Left cardiac atrium (tissue), 4 donors: ENCODE data around the gene RMND5B. TPM values are rescaled to one million over a fixed set of nuclear protein-coding genes. Genes with fewer than 3 reads are reported as not detected.
"Not testable (repeated sequence)": the region's sequence is repeated elsewhere in the genome, so short reads cannot be mapped to it uniquely, and the experiment has no call there.

Experiments used
- ATAC-seq, 2 donors: fragments of 200-7000 bp; cut with Tn5 transposase; one replicate each; pipeline ENCODE4 v1.9.1; 2020; ENCODE audit warnings: mild to moderate bottlenecking in 2 of 2, moderate library complexity in 2 of 2
- DNase-seq: peaks from one replicate; pipeline ENCODE4 v3.0.0-alpha.2; 2020
- intact Hi-C, 2 donors: fragments of 100-400 bp; cut with DNase I; formaldehyde crosslinking; loops; one replicate each; pipeline versions ENCODE4 v1.14.1 to v1.15.1; 2022 to 2023
- long read RNA-seq: library from polyadenylated mRNA; unstranded; transcript quantifications from one replicate; pipeline ENCODE4 v2.0.0, GENCODE V29; 2021
- total RNA-seq, 2 donors: library from RNA; stranded (reverse); fragmentation: NEBNext Ultra II Directional; extraction: Animal tissue kit (Norgen Biotek cat#: 25700); gene quantifications; one replicate each; pipeline ENCODE4 v1.2.1, GENCODE V29; 2021
- donor health status: DM: no; HTN: yes; CAD: no.
- donor health status: DM: no; HTN: yes; CAD: no; lungs with severe emphysema.
- donor health status: DM: yes; HTN: yes; CAD: no.
- donor health status: Dilated cardiomyopathy.

The RMND5B gene
- 10 to 100 TPM; 35.4 TPM for total RNA-seq
- long read RNA-seq, full-length matches to known transcripts = 37 of 69 reads
- long read RNA-seq, partial matches to known transcripts = 11 of 69 reads
- long read RNA-seq, other reads (novel, unspliced or antisense) = 21 of 69 reads

- peak; percentile 98 for ATAC-seq
- intact Hi-C loops = no loop called here
- peak; percentile 88 for DNase-seq
Measured at GRCh38 chr5:178130576-178131445, at the start of gene RMND5B. Gene RMND5B (plus strand): TSS chr5:178131014. CDS start chr5:178138120, 7,106 bp downstream.

GRCh38 chr5:178081571-178082243, 49.1 kb upstream of the RMND5B start:
- intact Hi-C loops = no loop called here
- ATAC-seq (no peak), DNase-seq (no peak)

- intact Hi-C loops = no loop called here
- ATAC-seq (no peak), DNase-seq (no peak)
Measured at GRCh38 chr5:178083922-178084321, 46.9 kb upstream of the RMND5B start.

GRCh38 chr5:178085316-178085715, 45.5 kb upstream of the RMND5B start:
- DNase-seq = no peak
- ATAC-seq = no peak
- intact Hi-C loops = no loop called here

- intact Hi-C loops = no loop called here
- ATAC-seq = no peak
Measured at GRCh38 chr5:178086266-178086665, 44.5 kb upstream of the RMND5B start.

GRCh38 chr5:178087199-178087598, 43.6 kb upstream of the RMND5B start:
- DNase-seq, ATAC-seq, intact Hi-C loops: not testable (repeated sequence)

More at GRCh38 chr5:178086266-178086665, 44.5 kb upstream of the RMND5B start:
- DNase-seq = no peak

GRCh38 chr5:178090856-178091255, 40.0 kb upstream of the RMND5B start:
- no peak for ATAC-seq
- intact Hi-C loops = no loop called here
- DNase-seq = no peak

- DNase-seq (no peak), ATAC-seq (no peak)
- intact Hi-C loops = no loop called here
Measured at GRCh38 chr5:178093134-178093533, 37.7 kb upstream of the RMND5B start.

GRCh38 chr5:178094345-178094744, 36.5 kb upstream of the RMND5B start:
- DNase-seq = no peak

GRCh38 chr5:178098685-178099084, 32.1 kb upstream of the RMND5B start:
- no peak for ATAC-seq
- intact Hi-C loops = no loop called here

More at GRCh38 chr5:178094345-178094744, 36.5 kb upstream of the RMND5B start:
- ATAC-seq = no peak
- intact Hi-C loops = no loop called here

GRCh38 chr5:178103612-178104011, 27.2 kb upstream of the RMND5B start:
- no peak for DNase-seq
- intact Hi-C loops = no loop called here
- ATAC-seq = no peak

More at GRCh38 chr5:178098685-178099084, 32.1 kb upstream of the RMND5B start:
- no peak for DNase-seq

- ATAC-seq (no peak), DNase-seq (no peak)
- intact Hi-C loops = no loop called here
Measured at GRCh38 chr5:178104492-178104891, 26.3 kb upstream of the RMND5B start.

- intact Hi-C loops = no loop called here
- DNase-seq (no peak), ATAC-seq (no peak)
Measured at GRCh38 chr5:178106086-178106485, 24.7 kb upstream of the RMND5B start.

GRCh38 chr5:178106556-178107239, 24.1 kb upstream of the RMND5B start:
- ATAC-seq = no peak
- no peak for DNase-seq
- intact Hi-C loops = no loop called here

GRCh38 chr5:178107756-178108310, 23.0 kb upstream of the RMND5B start:
- no peak for ATAC-seq

GRCh38 chr5:178108446-178108845, 22.4 kb upstream of the RMND5B start:
- ATAC-seq = no peak
- no peak for DNase-seq
- intact Hi-C loops = no loop called here

More at GRCh38 chr5:178107756-178108310, 23.0 kb upstream of the RMND5B start:
- DNase-seq = no peak
- intact Hi-C loops = no loop called here

GRCh38 chr5:178108966-178109365, 21.8 kb upstream of the RMND5B start:
- DNase-seq (no peak), ATAC-seq (no peak)
- intact Hi-C loops = no loop called here

- no peak for ATAC-seq
- intact Hi-C loops = no loop called here
Measured at GRCh38 chr5:178110511-178110910, 20.3 kb upstream of the RMND5B start.

GRCh38 chr5:178111925-178112324, 18.9 kb upstream of the RMND5B start:
- no peak for DNase-seq
- ATAC-seq = no peak
- intact Hi-C loops = no loop called here

More at GRCh38 chr5:178110511-178110910, 20.3 kb upstream of the RMND5B start:
- DNase-seq = no peak
